ENCODE data around the gene PLA2G4F. TPM values are rescaled to one million over a fixed set of nuclear protein-coding genes. Genes with fewer than 3 reads are reported as not detected.
A peak's percentile ranks its signal among the peaks of the same experiment; 100 is the strongest.

Gene PLA2G4F
- total RNA-seq, 6 donors from 2014 or later = 57.8 to 162 (median 99.8) TPM

GRCh38 chr15:42153874-42154211 lies 2.6 kb downstream of the PLA2G4F start:
- peak overlapping the region in 1 of 4 donors; percentile 49 for H3K4me3 ChIP-seq
- WGBS, 2 donors = 82 to 97% methylated on average over 4 of the region's 4 CpGs
- H3K36me3 ChIP-seq = peaks cover 0 to 4% (median under 1%) of the 10 kb centered on the region in 4 donors
- H3K27ac ChIP-seq = peak overlapping the region in 3 of 4 donors; percentile 65 to 77 (median 72)
- DNase-seq (peak in 1 of 2 donors; percentile 54), ATAC-seq (ENCODE audit: low FRiP score in 2 of 2) (no peak)
- peaks cover 13 to 43% (median 32%) of the 10 kb centered on the region in 4 donors for H3K4me1 ChIP-seq
- TF ChIP-seq POLR2AphosphoS5 (IDR thresholded peaks at IDR 0.05) = no peak
- TF ChIP-seq, protein P1, sequence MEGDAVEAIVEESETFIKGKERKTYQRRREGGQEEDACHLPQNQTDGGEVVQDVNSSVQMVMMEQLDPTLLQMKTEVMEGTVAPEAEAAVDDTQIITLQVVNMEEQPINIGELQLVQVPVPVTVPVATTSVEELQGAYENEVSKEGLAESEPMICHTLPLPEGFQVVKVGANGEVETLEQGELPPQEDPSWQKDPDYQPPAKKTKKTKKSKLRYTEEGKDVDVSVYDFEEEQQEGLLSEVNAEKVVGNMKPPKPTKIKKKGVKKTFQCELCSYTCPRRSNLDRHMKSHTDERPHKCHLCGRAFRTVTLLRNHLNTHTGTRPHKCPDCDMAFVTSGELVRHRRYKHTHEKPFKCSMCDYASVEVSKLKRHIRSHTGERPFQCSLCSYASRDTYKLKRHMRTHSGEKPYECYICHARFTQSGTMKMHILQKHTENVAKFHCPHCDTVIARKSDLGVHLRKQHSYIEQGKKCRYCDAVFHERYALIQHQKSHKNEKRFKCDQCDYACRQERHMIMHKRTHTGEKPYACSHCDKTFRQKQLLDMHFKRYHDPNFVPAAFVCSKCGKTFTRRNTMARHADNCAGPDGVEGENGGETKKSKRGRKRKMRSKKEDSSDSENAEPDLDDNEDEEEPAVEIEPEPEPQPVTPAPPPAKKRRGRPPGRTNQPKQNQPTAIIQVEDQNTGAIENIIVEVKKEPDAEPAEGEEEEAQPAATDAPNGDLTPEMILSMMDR (IDR thresholded peaks at IDR 0.05) = no peak
- TF ChIP-seq EP300 (IDR thresholded peaks at IDR 0.05) = no peak
- no peak for TF ChIP-seq POLR2A (IDR thresholded peaks at IDR 0.05)
- no peaks in the 10 kb centered on the region for H3K27me3 ChIP-seq
- no peaks in the 10 kb centered on the region for H3K9me3 ChIP-seq

DNA sequence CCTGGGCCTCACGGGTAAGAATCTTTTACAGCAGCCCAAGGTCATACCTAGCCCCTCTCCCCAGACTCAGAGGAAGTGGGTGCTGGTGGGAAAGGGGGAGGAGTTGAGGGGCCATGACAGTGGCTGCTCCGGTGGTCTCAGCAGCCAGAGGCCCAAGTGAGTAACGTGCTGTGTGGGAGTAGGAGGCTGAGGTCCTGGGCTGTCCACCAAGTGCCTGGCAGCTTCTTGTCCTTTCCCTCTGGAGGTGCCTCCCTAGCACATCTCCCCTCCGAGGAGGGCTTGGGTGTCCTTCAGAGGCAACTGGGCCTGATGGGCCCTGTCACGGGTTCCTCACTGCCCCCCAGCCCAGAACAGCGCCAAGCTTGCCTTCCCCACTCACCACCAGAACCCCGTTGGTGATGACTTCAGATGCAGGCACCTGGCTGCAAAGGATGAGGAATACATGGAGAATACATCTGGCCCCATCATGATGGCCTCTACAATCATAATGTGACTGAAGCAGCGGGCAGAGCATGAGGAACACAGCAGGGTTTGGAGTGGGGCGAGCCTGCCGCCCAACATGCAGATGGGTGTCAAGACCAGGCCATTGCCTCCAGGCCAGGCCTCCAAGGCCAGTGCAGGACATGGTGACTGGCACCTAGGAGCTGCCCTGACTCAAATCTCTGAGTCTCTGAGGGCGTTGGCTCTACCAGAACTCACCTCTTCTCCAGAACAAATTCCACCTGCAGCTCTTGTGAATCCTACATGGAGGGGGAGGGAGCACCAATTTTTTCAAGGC lies 3.3 kb downstream of the PLA2G4F start:
- Histone ChIP-seq H3K9me3 (no peaks in the 10 kb centered on the region), H3K4me1 (peaks cover 13 to 39% (median 29%) of the 10 kb centered on the region in 4 donors), H3K27ac (peak overlapping the region; percentile 5 to 82 (median 68)), H3K4me3 (peak overlapping the region in 1 of 4 donors; percentile 10), H3K27me3 (no peaks in the 10 kb centered on the region), H3K36me3 (no peaks in the 10 kb centered on the region)
- DNase-seq (peak in 1 of 2 donors; percentile 24), ATAC-seq (ENCODE audit: low FRiP score in 2 of 2) (no peak)
- TF ChIP-seq POLR2A (IDR thresholded peaks at IDR 0.05) (no peak), EP300 (IDR thresholded peaks at IDR 0.05) (no peak), POLR2AphosphoS5 (IDR thresholded peaks at IDR 0.05) (no peak)
- TF ChIP-seq, protein P1 (IDR thresholded peaks at IDR 0.05) = no peak
- 90 to 100% methylated on average over 2 to 10 of the region's 11 CpGs for WGBS, 2 donors

DNA sequence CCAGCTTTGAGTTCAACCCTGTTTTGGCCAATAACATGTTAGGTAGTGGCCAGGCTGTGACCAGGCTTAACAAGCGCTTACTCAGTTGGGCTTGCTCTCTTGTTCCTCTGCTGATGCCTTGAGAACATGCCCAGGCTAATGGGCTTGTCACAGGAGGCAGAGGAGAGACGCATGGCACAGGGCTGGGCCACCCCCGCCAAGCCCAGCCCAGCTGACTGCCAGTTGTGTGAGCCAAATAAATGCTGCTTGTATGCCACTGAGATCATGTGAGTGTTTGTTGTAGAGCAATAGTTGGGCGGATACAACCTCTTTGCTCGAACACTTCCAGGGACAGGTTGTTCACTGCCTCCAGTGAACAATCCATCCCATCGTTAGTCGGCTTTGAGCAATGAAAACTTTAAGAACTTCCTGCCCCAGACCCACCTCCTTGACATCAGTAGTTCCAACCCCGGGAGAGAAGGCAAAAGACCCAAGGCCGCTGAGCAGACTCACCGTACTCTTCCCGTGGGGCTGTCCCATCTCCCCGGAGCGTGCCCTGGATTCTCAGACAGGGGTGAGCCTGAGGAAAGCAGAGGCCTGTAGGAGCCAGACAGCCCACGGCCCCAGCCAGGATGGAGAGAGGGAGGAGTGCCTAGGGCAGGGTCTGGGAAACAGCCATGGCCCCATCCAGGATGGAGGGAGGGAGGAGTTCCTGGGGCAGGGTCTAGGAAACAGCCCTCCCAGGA lies 4.1 kb downstream of the PLA2G4F start:
- ATAC-seq (ENCODE audit: low FRiP score in 2 of 2) (peak; percentile 27 to 75), DNase-seq (peak; percentile 86 to 89)
- Histone ChIP-seq H3K4me1 (peaks cover 13 to 39% (median 25%) of the 10 kb centered on the region in 4 donors), H3K27me3 (no peaks in the 10 kb centered on the region), H3K27ac (peak overlapping the region; percentile 5 to 82 (median 68)), H3K4me3 (peak overlapping the region in 1 of 4 donors; percentile 10), H3K36me3 (no peaks in the 10 kb centered on the region), H3K9me3 (no peaks in the 10 kb centered on the region)
- TF ChIP-seq, protein P1 (IDR thresholded peaks at IDR 0.05) = no peak
- TF ChIP-seq POLR2A (IDR thresholded peaks at IDR 0.05) = peak in 1 of 4 donors; percentile 56
- peak in 1 of 2 donors; percentile 66 for TF ChIP-seq POLR2AphosphoS5 (IDR thresholded peaks at IDR 0.05)
- peak in 1 of 4 donors; percentile 72 for TF ChIP-seq EP300 (IDR thresholded peaks at IDR 0.05)
- 75 to 81% methylated on average over 13 to 14 of the region's 14 CpGs for WGBS, 2 donors

DNA sequence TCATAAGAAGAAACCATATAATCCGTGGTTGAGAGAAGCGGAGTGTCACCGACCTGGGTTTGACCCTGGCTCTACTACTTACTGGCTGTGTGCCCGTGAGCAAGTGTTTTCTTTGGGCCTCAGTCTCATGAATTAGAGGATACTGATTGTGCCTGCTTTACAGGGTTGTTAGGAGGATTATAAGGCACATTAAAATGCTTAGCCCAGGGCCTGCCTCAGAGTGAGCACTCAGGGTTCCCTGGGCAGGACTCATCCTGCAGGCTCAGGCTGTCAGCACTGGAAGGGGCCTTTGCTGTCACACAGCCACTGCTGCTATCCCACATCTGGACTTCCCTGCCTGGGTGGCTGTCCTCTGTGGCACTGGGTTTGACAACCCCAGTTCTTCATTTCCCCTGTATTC lies 4.7 kb downstream of the PLA2G4F start:
- TF ChIP-seq POLR2A (IDR thresholded peaks at IDR 0.05) (no peak), EP300 (IDR thresholded peaks at IDR 0.05) (no peak), POLR2AphosphoS5 (IDR thresholded peaks at IDR 0.05) (no peak)
- TF ChIP-seq, protein P1 (IDR thresholded peaks at IDR 0.05) = no peak
- Histone ChIP-seq H3K4me1 (peaks cover 13 to 39% (median 24%) of the 10 kb centered on the region in 4 donors), H3K36me3 (no peaks in the 10 kb centered on the region), H3K4me3 (no peak overlapping the region), H3K27me3 (no peaks in the 10 kb centered on the region), H3K27ac (peak overlapping the region in 2 of 4 donors; percentile 42 to 82), H3K9me3 (no peaks in the 10 kb centered on the region)
- 49 to 65% methylated on average over 4 of the region's 4 CpGs for WGBS, 2 donors
- ATAC-seq (ENCODE audit: low FRiP score in 2 of 2) (no peak), DNase-seq (no peak)
